KMS-11 (cell line): Measurements from ENCODE around the gene MSI1.
"Not testable (repeated sequence)": the region's sequence is repeated elsewhere in the genome, so short reads cannot be mapped to it uniquely, and the experiment has no call there.

Experiments
- H2AFZ ChIP-seq: fragments of 200-600 bp; sonication (generic); 2 replicates; pipeline ENCODE4 v1.6.1; 2016; ENCODE audit warnings: antibody characterized with exemption, mixed run types, low read depth
- H3K27ac ChIP-seq: fragments of 200-600 bp; sonication (generic); 2 replicates; pipeline ENCODE4 v1.6.1; 2016; ENCODE audit warnings: mild to moderate bottlenecking, mixed run types
- H3K27me3 ChIP-seq: fragments of 200-600 bp; sonication (generic); 2 replicates; pipeline ENCODE4 v1.6.1; 2017; ENCODE audit warnings: mild to moderate bottlenecking, low read depth, mixed run types, moderate library complexity; ENCODE audit not compliant: insufficient read depth
- H3K36me3 ChIP-seq: fragments of 200-600 bp; sonication (generic); 2 replicates; pipeline ENCODE4 v1.6.1; 2017; ENCODE audit warnings: mild to moderate bottlenecking, mixed run types; ENCODE audit not compliant: insufficient read depth
- H3K4me1 ChIP-seq: fragments of 200-600 bp; sonication (generic); 2 replicates; pipeline ENCODE4 v1.6.1; 2016; ENCODE audit warnings: mild to moderate bottlenecking, low read depth, mixed run types; ENCODE audit not compliant: poor library complexity, severe bottlenecking
- H3K4me2 ChIP-seq: fragments of 200-600 bp; sonication (generic); 2 replicates; pipeline ENCODE4 v1.7.0; 2016; ENCODE audit warnings: mild to moderate bottlenecking, mixed run types
- H3K4me3 ChIP-seq: fragments of 200-600 bp; sonication (generic); IDR thresholded peaks from 2 replicates; pipeline ENCODE4 v1.6.1; 2017; ENCODE audit warnings: low read depth, low read length, mixed read lengths; ENCODE audit not compliant: insufficient read depth
- H3K79me2 ChIP-seq: fragments of 200-600 bp; sonication (generic); 2 replicates; pipeline ENCODE4 v1.6.1; 2016; ENCODE audit warnings: low read depth, mixed run types; ENCODE audit not compliant: insufficient read depth
- H3K9ac ChIP-seq: fragments of 200-600 bp; sonication (generic); 2 replicates; pipeline ENCODE4 v1.6.1; 2016; ENCODE audit warnings: mild to moderate bottlenecking, mixed run types
- H4K20me1 ChIP-seq: fragments of 200-600 bp; sonication (generic); 2 replicates; pipeline ENCODE4 v1.6.1; 2016; ENCODE audit warnings: mild to moderate bottlenecking, mixed run types; ENCODE audit not compliant: insufficient read depth
- CTCF ChIP-seq: fragments of 200-600 bp; sonication (generic); conservative IDR thresholded peaks from 2 replicates; pipeline ENCODE4 v1.6.1; 2017; ENCODE audit warnings: low read depth, mild to moderate bottlenecking, antibody characterized with exemption, low read length, moderate library complexity, mixed read lengths

Gene MSI1

DNA sequence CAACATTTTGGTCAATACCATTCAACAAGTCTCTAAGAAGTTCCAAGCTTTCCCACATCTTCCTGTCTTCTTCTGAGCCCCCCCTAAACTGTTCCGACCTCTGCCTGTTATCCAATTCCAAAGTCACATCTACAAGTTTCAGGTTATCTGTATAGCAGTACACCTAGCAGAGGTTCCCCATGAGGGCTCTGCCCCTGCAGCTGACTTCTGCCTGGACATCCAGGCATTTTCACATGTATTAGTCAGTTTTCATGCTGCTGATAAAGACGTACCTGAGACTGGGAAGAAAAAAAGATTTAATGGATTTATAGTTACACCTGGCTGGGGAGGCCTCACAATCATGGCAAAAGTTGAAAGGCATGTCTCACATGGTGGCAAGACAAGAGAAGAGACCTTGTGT lies 31.2 kb downstream of the MSI1 start:
- no peak for TF ChIP-seq CTCF
- no peak overlapping the region for H2AFZ ChIP-seq
- no peaks in the 10 kb centered on the region for H3K27me3 ChIP-seq
- H3K4me1 ChIP-seq: no peaks in the 10 kb centered on the region
- no peaks in the 10 kb centered on the region for H4K20me1 ChIP-seq
- no peak overlapping the region for H3K4me2 ChIP-seq
- H3K9ac ChIP-seq: no peak overlapping the region
- H3K4me3 ChIP-seq: no peak overlapping the region
- H3K79me2 ChIP-seq: no peaks in the 10 kb centered on the region
- H3K36me3 ChIP-seq: no peaks in the 10 kb centered on the region
- H3K27ac ChIP-seq: no peak overlapping the region

GRCh38 chr12:120336392-120336791 lies 32.6 kb downstream of the MSI1 start:
- H3K27ac ChIP-seq, H2AFZ ChIP-seq, H3K4me1 ChIP-seq, H3K4me2 ChIP-seq, H3K36me3 ChIP-seq, H3K9ac ChIP-seq, H3K79me2 ChIP-seq, H4K20me1 ChIP-seq, H3K4me3 ChIP-seq, H3K27me3 ChIP-seq: not testable (repeated sequence)

GRCh38 chr12:120335447-120335846 lies 33.5 kb downstream of the MSI1 start:
- H3K9ac ChIP-seq, H3K36me3 ChIP-seq: not testable (repeated sequence)

DNA sequence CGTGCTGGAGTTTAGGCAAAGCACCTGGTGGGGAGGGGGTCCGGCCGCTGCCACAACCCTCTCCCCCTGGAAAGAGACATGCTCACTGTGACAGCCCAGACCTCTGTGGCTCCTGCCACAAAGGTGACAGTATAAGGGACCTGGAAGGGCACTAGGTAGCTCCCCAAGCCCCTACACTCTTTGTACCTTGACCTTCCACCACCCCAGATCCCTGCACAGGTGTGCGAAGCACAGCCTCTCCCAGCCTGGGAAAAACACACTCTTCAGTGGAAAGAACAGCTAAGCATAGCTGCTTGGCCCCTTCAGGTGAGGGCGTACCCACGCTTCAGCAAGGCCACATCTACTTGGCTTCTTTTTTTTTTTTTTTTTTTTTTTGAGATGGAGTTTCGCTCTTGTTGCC lies 36.4 kb downstream of the MSI1 start:
- Histone ChIP-seq H3K4me2 (no peak overlapping the region), H3K79me2 (no peaks in the 10 kb centered on the region), H3K27me3 (no peaks in the 10 kb centered on the region), H3K4me3 (no peak overlapping the region), H4K20me1 (no peaks in the 10 kb centered on the region), H3K4me1 (no peaks in the 10 kb centered on the region), H3K9ac (no peak overlapping the region), H3K36me3 (no peaks in the 10 kb centered on the region), H2AFZ (no peak overlapping the region), H3K27ac (no peak overlapping the region)
- TF ChIP-seq CTCF: no peak

More at GRCh38 chr12:120335447-120335846, 33.5 kb downstream of the MSI1 start:
- TF ChIP-seq CTCF: 0 out of 2 replicates have a peak, but pooled peaks have one; percentile 23
- not testable (repeated sequence) for H3K4me2 ChIP-seq, H4K20me1 ChIP-seq, H3K4me3 ChIP-seq, H2AFZ ChIP-seq, H3K4me1 ChIP-seq, H3K27me3 ChIP-seq, H3K27ac ChIP-seq, H3K79me2 ChIP-seq

GRCh38 chr12:120332041-120332440 lies 36.9 kb downstream of the MSI1 start:
- no peak overlapping the region for H3K9ac ChIP-seq
- H3K4me2 ChIP-seq: no peak overlapping the region
- H2AFZ ChIP-seq: no peak overlapping the region
- H3K4me1 ChIP-seq: no peaks in the 10 kb centered on the region
- no peak overlapping the region for H3K27ac ChIP-seq
- TF ChIP-seq CTCF: no peak
- H3K4me3 ChIP-seq: no peak overlapping the region
- H3K27me3 ChIP-seq: no peaks in the 10 kb centered on the region
- H4K20me1 ChIP-seq: no peaks in the 10 kb centered on the region
- H3K79me2 ChIP-seq: no peaks in the 10 kb centered on the region
- no peaks in the 10 kb centered on the region for H3K36me3 ChIP-seq
